Osteocyte (in vitro differentiated cells): ENCODE data around the gene GJD4. TPM values are rescaled to one million over a fixed set of nuclear protein-coding genes. Genes with fewer than 3 reads are reported as not detected.

Experiments used
- DNase-seq: peaks from one replicate; pipeline ENCODE4 v3.0.0; 2021; ENCODE audit warnings: mixed read lengths; ENCODE audit not compliant: unreplicated experiment; ENCODE audit errors: extremely low spot score
- H3K27ac Mint-ChIP-seq: one replicate; pipeline ENCODE4 v1.8.0; 2021; ENCODE audit warnings: mild to moderate bottlenecking, mixed read lengths; ENCODE audit not compliant: unreplicated experiment
- H3K27me3 Mint-ChIP-seq: one replicate; pipeline ENCODE4 v1.8.0; 2021; ENCODE audit warnings: mixed read lengths; ENCODE audit not compliant: unreplicated experiment
- H3K36me3 Mint-ChIP-seq: one replicate; pipeline ENCODE4 v1.8.0; 2021; ENCODE audit warnings: mixed read lengths; ENCODE audit not compliant: unreplicated experiment
- H3K4me1 Mint-ChIP-seq: one replicate; pipeline ENCODE4 v1.8.0; 2021; ENCODE audit warnings: mixed read lengths; ENCODE audit not compliant: unreplicated experiment
- H3K4me3 Mint-ChIP-seq: one replicate; pipeline ENCODE4 v1.8.0; 2021; ENCODE audit warnings: mild to moderate bottlenecking, moderate library complexity, mixed read lengths; ENCODE audit not compliant: unreplicated experiment
- H3K9me3 Mint-ChIP-seq: one replicate; pipeline ENCODE4 v1.8.0; 2021; ENCODE audit warnings: mixed read lengths; ENCODE audit not compliant: unreplicated experiment
- CTCF ChIP-seq: fragments of 200-600 bp; sonication (generic); IDR thresholded peaks from 2 replicates; pipeline ENCODE4 v1.5.0; 2021; ENCODE audit warnings: antibody characterized with exemption, mild to moderate bottlenecking, moderate library complexity
- total RNA-seq: library from RNA; stranded (reverse); gene quantifications from 2 replicates; pipeline ENCODE4 v1.2.1, GENCODE V29; 2021

Gene GJD4
- total RNA-seq, 1 donor from 2014 or later = not detected

GRCh38 chr10:35562427-35562826 lies 42.7 kb upstream of the GJD4 start:
- Mint-ChIP-seq H3K27ac (no peak overlapping the region), H3K36me3 (peaks cover 10% of the 10 kb centered on the region), H3K4me1 (peaks cover 9% of the 10 kb centered on the region), H3K9me3 (no peaks in the 10 kb centered on the region), H3K27me3 (no peaks in the 10 kb centered on the region), H3K4me3 (no peak overlapping the region)
- TF ChIP-seq CTCF = no peak
- DNase-seq = no peak

- H3K27me3 Mint-ChIP-seq = no peaks in the 10 kb centered on the region
- DNase-seq = peak; percentile 84
- H3K4me1 Mint-ChIP-seq = peaks cover 9% of the 10 kb centered on the region
- H3K9me3 Mint-ChIP-seq = no peaks in the 10 kb centered on the region
- peak; percentile 94 for TF ChIP-seq CTCF
- no peak overlapping the region for H3K4me3 Mint-ChIP-seq
- H3K27ac Mint-ChIP-seq = no peak overlapping the region
- H3K36me3 Mint-ChIP-seq = peaks cover 11% of the 10 kb centered on the region
Observed at GRCh38 chr10:35563261-35563891, 41.8 kb upstream of the GJD4 start.

- peaks cover 19% of the 10 kb centered on the region for H3K36me3 Mint-ChIP-seq
- no peaks in the 10 kb centered on the region for H3K27me3 Mint-ChIP-seq
- TF ChIP-seq CTCF = no peak
- peak; percentile 76 for DNase-seq
- no peak overlapping the region for H3K27ac Mint-ChIP-seq
- no peaks in the 10 kb centered on the region for H3K9me3 Mint-ChIP-seq
- peaks cover 9% of the 10 kb centered on the region for H3K4me1 Mint-ChIP-seq
- no peak overlapping the region for H3K4me3 Mint-ChIP-seq
Observed at GRCh38 chr10:35564341-35564968, 40.7 kb upstream of the GJD4 start.

- DNase-seq = no peak
- H3K36me3 Mint-ChIP-seq = peaks cover 21% of the 10 kb centered on the region
- H3K27ac Mint-ChIP-seq = no peak overlapping the region
- no peaks in the 10 kb centered on the region for H3K9me3 Mint-ChIP-seq
- H3K4me3 Mint-ChIP-seq = no peak overlapping the region
- TF ChIP-seq CTCF = no peak
- H3K27me3 Mint-ChIP-seq = no peaks in the 10 kb centered on the region
- H3K4me1 Mint-ChIP-seq = peaks cover 9% of the 10 kb centered on the region
Observed at GRCh38 chr10:35565602-35566081, 39.5 kb upstream of the GJD4 start.

- Mint-ChIP-seq H3K4me1 (peaks cover 9% of the 10 kb centered on the region), H3K27ac (no peak overlapping the region), H3K27me3 (no peaks in the 10 kb centered on the region), H3K9me3 (no peaks in the 10 kb centered on the region), H3K36me3 (peaks cover 30% of the 10 kb centered on the region), H3K4me3 (no peak overlapping the region)
- no peak for TF ChIP-seq CTCF
- no peak for DNase-seq
Observed at GRCh38 chr10:35567951-35568350, 37.2 kb upstream of the GJD4 start.
